HFFc6 (cell line): ENCODE results near the gene FRAS1. TPM values are rescaled to one million over a fixed set of nuclear protein-coding genes. Genes with fewer than 3 reads are reported as not detected.

Experiments used
- DNase-seq: peaks from one replicate; pipeline ENCODE4 v3.0.0-alpha.2; 2018
- H3K27ac Mint-ChIP-seq: 2 replicates; pipeline ENCODE4 v1.8.0; 2020; ENCODE audit warnings: mild to moderate bottlenecking, mixed read lengths
- H3K27me3 Mint-ChIP-seq: 2 replicates; pipeline ENCODE4 v1.8.0; 2021; ENCODE audit warnings: mild to moderate bottlenecking, moderate library complexity, mixed read lengths; ENCODE audit not compliant: insufficient read depth
- H3K36me3 Mint-ChIP-seq: 2 replicates; pipeline ENCODE4 v1.8.0; 2021; ENCODE audit warnings: low read depth, mixed read lengths
- H3K4me1 Mint-ChIP-seq: 2 replicates; pipeline ENCODE4 v1.8.0; 2020; ENCODE audit warnings: low read depth, mixed read lengths
- H3K4me3 Mint-ChIP-seq: 2 replicates; pipeline ENCODE4 v1.8.0; 2020; ENCODE audit warnings: mild to moderate bottlenecking, moderate library complexity, mixed read lengths
- H3K9me3 Mint-ChIP-seq: 2 replicates; pipeline ENCODE4 v1.8.0; 2020; ENCODE audit warnings: mild to moderate bottlenecking, mixed read lengths
- CTCF ChIP-seq: fragments of 200-600 bp; sonication (generic); IDR thresholded peaks from 2 replicates; pipeline ENCODE4 v1.5.0; 2021; ENCODE audit warnings: antibody characterized with exemption, mild to moderate bottlenecking
- total RNA-seq, 6 experiments: library from RNA; stranded (reverse); fragmentation: NEBNext Ultra II Directional; extraction: Animal tissue kit (Norgen Biotek cat#: 25700); gene quantifications; 2 replicates in 1 of 6; 3 replicates in 5 of 6; pipeline ENCODE4 v1.2.3, GENCODE V29; 2021

Gene FRAS1
- total RNA-seq, 6 experiments from 2014 or later = 1.7 to 11.0 (median 2.3) TPM

- H3K36me3 Mint-ChIP-seq = peaks cover 10% of the 10 kb centered on the region
- no peak for TF ChIP-seq CTCF
- H3K27ac Mint-ChIP-seq = no peak overlapping the region
- peaks cover 17% of the 10 kb centered on the region for H3K9me3 Mint-ChIP-seq
- no peaks in the 10 kb centered on the region for H3K4me1 Mint-ChIP-seq
- H3K4me3 Mint-ChIP-seq = no peak overlapping the region
- no peak for DNase-seq
- H3K27me3 Mint-ChIP-seq = peaks cover 2% of the 10 kb centered on the region; the same call in 1 of the 2 replicates
These were observed 170.4 kb downstream of the FRAS1 start for GRCh38 chr4:78227411-78228057.

- no peaks in the 10 kb centered on the region for H3K36me3 Mint-ChIP-seq
- no peaks in the 10 kb centered on the region for H3K4me1 Mint-ChIP-seq
- no peak overlapping the region for H3K27ac Mint-ChIP-seq
These were observed 178.7 kb downstream of the FRAS1 start for GRCh38 chr4:78235800-78236199.

DNA sequence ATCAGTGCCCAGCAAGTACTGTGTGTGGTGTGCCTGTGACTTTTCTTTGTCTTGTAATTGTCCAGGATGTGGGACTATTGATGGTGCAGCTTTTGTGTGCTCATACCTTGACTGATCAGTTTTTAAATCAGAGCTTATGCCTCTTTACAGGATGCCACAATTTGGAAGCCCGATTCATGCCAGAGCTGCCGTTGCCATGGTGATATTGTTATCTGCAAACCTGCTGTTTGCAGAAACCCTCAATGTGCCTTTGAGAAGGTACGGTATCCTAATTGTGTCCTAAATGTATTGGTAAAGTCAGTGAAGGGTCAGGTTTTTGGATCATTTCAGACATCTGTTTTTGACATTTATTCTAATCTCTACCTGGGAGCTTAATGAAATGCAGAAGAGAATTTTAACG, 180.2 kb downstream of the FRAS1 start:
- H3K4me1 Mint-ChIP-seq = no peaks in the 10 kb centered on the region
- no peak overlapping the region for H3K4me3 Mint-ChIP-seq
- DNase-seq = no peak
- H3K9me3 Mint-ChIP-seq = no peaks in the 10 kb centered on the region
- H3K36me3 Mint-ChIP-seq = no peaks in the 10 kb centered on the region
- H3K27me3 Mint-ChIP-seq = peaks cover 4% of the 10 kb centered on the region; the same call in 1 of the 2 replicates
- H3K27ac Mint-ChIP-seq = no peak overlapping the region
- no peak for TF ChIP-seq CTCF

More at GRCh38 chr4:78235800-78236199, 178.7 kb downstream of the FRAS1 start:
- TF ChIP-seq CTCF = no peak
- no peak for DNase-seq
- H3K9me3 Mint-ChIP-seq = no peaks in the 10 kb centered on the region
- H3K27me3 Mint-ChIP-seq = peaks cover 4% of the 10 kb centered on the region; the same call in 1 of the 2 replicates
- no peak overlapping the region for H3K4me3 Mint-ChIP-seq

DNA sequence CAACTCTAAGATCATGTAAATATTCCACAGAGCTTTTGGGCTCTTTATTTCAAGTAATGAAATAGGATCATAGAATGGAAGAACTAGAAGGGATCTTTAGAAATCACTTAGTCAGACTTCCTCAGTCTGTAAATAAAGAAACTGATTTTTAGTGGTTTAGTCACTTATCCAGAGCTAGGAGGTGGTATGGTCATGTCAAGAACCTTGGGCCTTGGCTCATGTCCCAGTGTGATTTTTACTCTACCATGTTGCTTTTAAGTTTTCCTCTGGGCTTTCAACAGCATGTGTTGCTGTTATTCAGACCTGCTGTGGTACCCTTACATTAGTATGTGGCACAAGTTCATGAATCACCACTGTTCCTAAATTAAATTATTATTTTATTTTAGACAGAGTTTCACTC, 184.9 kb downstream of the FRAS1 start:
- peak; percentile 26 for DNase-seq
- Mint-ChIP-seq H3K4me1 (no peaks in the 10 kb centered on the region; the same call in 1 of the 2 replicates), H3K36me3 (no peaks in the 10 kb centered on the region), H3K27me3 (no peaks in the 10 kb centered on the region; the same call in 1 of the 2 replicates), H3K9me3 (no peaks in the 10 kb centered on the region), H3K27ac (no peak overlapping the region), H3K4me3 (no peak overlapping the region)
- no peak for TF ChIP-seq CTCF

DNA sequence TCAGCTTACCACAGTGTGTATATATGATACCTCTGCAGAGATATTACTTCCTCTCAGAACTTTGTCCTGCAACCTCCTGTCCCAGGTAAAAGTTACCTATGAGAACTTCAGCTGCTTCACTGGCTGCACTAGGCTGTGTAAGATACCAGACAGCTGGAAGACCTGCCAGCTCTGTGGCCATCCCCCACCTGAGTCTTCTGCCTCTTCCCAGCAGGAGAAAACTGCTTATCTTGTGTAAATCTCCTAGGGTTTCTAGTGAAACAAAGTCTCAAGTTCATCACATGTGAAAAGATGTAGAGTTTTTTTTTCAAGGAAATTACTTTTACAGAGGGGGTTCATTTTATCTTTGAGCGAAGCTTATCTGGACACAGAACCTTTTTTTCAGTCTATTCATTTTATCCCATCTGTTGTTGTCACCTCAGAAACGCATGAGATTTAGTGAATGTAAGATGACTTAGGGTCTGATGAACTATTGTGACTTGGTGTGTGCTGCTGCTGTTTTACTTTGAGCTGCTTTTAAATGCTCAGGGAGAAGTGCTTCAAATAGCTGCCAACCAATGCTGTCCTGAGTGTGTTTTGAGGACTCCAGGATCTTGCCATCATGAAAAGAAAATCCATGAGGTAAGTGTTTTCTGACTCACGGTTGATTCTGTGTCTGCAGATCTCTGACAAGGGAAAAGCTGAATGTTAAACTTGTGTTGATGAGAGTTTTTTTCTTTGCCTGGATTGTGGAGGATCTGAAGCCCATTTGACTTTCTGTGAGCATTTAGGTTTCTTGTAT, 187.8 kb downstream of the FRAS1 start:
- no peak overlapping the region for H3K4me3 Mint-ChIP-seq
- TF ChIP-seq CTCF = no peak

More for the DNA sequence above, 187.8 kb downstream of the FRAS1 start:
- H3K4me1 Mint-ChIP-seq = no peaks in the 10 kb centered on the region; the same call in 1 of the 2 replicates
- peak; percentile 1 for DNase-seq
- no peaks in the 10 kb centered on the region for H3K36me3 Mint-ChIP-seq
- no peaks in the 10 kb centered on the region; the same call in 1 of the 2 replicates for H3K27me3 Mint-ChIP-seq
- H3K27ac Mint-ChIP-seq = no peak overlapping the region
- no peaks in the 10 kb centered on the region for H3K9me3 Mint-ChIP-seq
